Body of pancreas (tissue), 4 donors: ENCODE measurements around the gene STRIP2. TPM values are rescaled to one million over a fixed set of nuclear protein-coding genes. Genes with fewer than 3 reads are reported as not detected.

Experiments
- ATAC-seq: fragments of 150-250 bp; one replicate; pipeline ENCODE4 v1.9.1; 2016
- DNase-seq, 4 donors: peaks; one replicate each; pipeline ENCODE4 v3.0.0-alpha.2; 2019
- H3K27ac ChIP-seq, 4 donors: fragments of 200-600 bp; sonication (generic); 1 replicate in 3 of 4; 2 replicates in 1 of 4; pipeline versions ENCODE4 v1.5.1 to v1.6.1; 2016 to 2019; ENCODE audit warnings: mild to moderate bottlenecking in 1 of 4, mixed read lengths in 1 of 4, moderate library complexity in 1 of 4
- H3K27me3 ChIP-seq, 2 donors: fragments of 200-600 bp; sonication (generic); one replicate each; pipeline ENCODE4 v1.6.0; 2016; ENCODE audit warnings: mild to moderate bottlenecking in 1 of 2
- H3K36me3 ChIP-seq, 2 donors: fragments of 200-600 bp; sonication (generic); replicated peaks in 1 of 2; 2 replicates each; pipeline ENCODE4 v1.5.1; 2016; ENCODE audit warnings: low read depth in 2 of 2; ENCODE audit not compliant: insufficient read depth in 1 of 2
- H3K4me1 ChIP-seq: fragments of 200-600 bp; sonication (generic); one replicate; pipeline ENCODE4 v1.6.0; 2016
- H3K4me3 ChIP-seq, 2 donors: fragments of 200-600 bp; sonication (generic); 1 replicate in 1 of 2; 2 replicates in 1 of 2; pipeline ENCODE4 v1.5.1; 2016 to 2019
- H3K9me3 ChIP-seq, 3 donors: fragments of 200-600 bp; sonication (generic); 1 replicate in 2 of 3; 2 replicates in 1 of 3; pipeline ENCODE4 v1.5.1; 2016
- POLR2A ChIP-seq, 3 donors: fragments of 450-650 bp; IDR thresholded peaks; one replicate each; pipeline ENCODE4 v1.6.1; 2016; ENCODE audit warnings: antibody characterized with exemption in 3 of 3, mild to moderate bottlenecking in 2 of 3
- WGBS, 2 donors: methylation state at CpG; one replicate each; pipeline ENCODE4 v1.1.5; 2017; 5-methylcytosine and 5-hydroxymethylcytosine counted together
- intact Hi-C: fragments of 100-400 bp; cut with DNase I; formaldehyde crosslinking; loops from one replicate; pipeline ENCODE4 v1.15.1; 2023
- total RNA-seq, 2 donors: library from RNA; depleted of rRNA; stranded (reverse); fragments of >200 nt; gene quantifications; one replicate each; pipeline ENCODE4 v1.1.0, GENCODE V29; 2016
- TF ChIP-seq, protein P1 (sequence below), 7 experiments: fragments of 450-650 bp in 4 of 7; fragments of 200-600 bp in 3 of 7; sonication (generic) in 3 of 7; IDR thresholded peaks; one replicate each; pipeline ENCODE4 v1.5.1; 2016 to 2019; ENCODE audit warnings: antibody characterized with exemption in 7 of 7

The STRIP2 gene, protein sequence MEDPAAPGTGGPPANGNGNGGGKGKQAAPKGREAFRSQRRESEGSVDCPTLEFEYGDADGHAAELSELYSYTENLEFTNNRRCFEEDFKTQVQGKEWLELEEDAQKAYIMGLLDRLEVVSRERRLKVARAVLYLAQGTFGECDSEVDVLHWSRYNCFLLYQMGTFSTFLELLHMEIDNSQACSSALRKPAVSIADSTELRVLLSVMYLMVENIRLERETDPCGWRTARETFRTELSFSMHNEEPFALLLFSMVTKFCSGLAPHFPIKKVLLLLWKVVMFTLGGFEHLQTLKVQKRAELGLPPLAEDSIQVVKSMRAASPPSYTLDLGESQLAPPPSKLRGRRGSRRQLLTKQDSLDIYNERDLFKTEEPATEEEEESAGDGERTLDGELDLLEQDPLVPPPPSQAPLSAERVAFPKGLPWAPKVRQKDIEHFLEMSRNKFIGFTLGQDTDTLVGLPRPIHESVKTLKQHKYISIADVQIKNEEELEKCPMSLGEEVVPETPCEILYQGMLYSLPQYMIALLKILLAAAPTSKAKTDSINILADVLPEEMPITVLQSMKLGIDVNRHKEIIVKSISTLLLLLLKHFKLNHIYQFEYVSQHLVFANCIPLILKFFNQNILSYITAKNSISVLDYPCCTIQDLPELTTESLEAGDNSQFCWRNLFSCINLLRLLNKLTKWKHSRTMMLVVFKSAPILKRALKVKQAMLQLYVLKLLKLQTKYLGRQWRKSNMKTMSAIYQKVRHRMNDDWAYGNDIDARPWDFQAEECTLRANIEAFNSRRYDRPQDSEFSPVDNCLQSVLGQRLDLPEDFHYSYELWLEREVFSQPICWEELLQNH
- under 1 TPM in 1 of 2 donors, not detected in 1; 0.26 TPM for total RNA-seq

- Histone ChIP-seq H3K27me3 (no peaks in the 10 kb centered on the region), H3K36me3 (no peaks in the 10 kb centered on the region), H3K27ac (peak within 1 kb of the TSS in 3 of 4 donors; percentile 24 to 43 (median 27)), H3K9me3 (no peaks in the 10 kb centered on the region), H3K4me1 (peaks cover 17% of the 10 kb centered on the region), H3K4me3 (peak within 1 kb of the TSS; percentile 58 to 66)
- TF ChIP-seq POLR2A (IDR thresholded peaks at IDR 0.05), result peak in 2 of 3 donors; percentile 25 to 39
- TF ChIP-seq, protein P1, sequence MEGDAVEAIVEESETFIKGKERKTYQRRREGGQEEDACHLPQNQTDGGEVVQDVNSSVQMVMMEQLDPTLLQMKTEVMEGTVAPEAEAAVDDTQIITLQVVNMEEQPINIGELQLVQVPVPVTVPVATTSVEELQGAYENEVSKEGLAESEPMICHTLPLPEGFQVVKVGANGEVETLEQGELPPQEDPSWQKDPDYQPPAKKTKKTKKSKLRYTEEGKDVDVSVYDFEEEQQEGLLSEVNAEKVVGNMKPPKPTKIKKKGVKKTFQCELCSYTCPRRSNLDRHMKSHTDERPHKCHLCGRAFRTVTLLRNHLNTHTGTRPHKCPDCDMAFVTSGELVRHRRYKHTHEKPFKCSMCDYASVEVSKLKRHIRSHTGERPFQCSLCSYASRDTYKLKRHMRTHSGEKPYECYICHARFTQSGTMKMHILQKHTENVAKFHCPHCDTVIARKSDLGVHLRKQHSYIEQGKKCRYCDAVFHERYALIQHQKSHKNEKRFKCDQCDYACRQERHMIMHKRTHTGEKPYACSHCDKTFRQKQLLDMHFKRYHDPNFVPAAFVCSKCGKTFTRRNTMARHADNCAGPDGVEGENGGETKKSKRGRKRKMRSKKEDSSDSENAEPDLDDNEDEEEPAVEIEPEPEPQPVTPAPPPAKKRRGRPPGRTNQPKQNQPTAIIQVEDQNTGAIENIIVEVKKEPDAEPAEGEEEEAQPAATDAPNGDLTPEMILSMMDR (IDR thresholded peaks at IDR 0.05), result peak in 3 of 7 experiments; percentile 17 to 23 (median 22)
- ATAC-seq (peak; percentile 96), DNase-seq (peak; percentile 89 to 96 (median 90))
- 0 to 1% methylated on average over 23 to 73 of the region's 75 CpGs for WGBS, 2 donors
- intact Hi-C loops, result no loop called here
Measured at GRCh38 chr7:129433847-129434674, at the start of gene STRIP2. STRIP2 (plus strand) TSS chr7:129434432; CDS start chr7:129434473, 41 bp downstream.

DNA sequence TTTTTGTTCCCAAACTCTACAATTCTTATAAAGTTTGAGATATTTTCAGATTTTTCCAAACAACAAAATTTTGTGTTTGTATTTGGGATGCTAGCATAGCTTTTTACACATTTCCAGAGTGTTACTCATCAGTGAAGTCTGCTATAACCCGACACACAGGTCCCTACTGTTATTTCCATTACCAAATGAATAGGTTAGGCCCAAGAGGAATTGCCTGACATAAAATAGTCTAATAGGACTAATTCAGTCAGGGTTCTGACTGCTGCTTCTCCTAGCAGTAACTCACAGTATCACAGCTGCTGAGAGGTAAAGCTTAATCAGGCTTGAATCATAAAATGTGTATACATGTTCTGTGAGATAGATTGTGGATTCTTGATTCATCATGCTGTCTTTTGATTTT lies 49.1 kb upstream of the STRIP2 start:
- TF ChIP-seq, protein P1 (IDR thresholded peaks at IDR 0.05), result no peak
- no peak for TF ChIP-seq POLR2A (IDR thresholded peaks at IDR 0.05)
- H3K36me3 ChIP-seq, result peaks cover 0 to under 1% of the 10 kb centered on the region in 2 donors
- DNase-seq (no peak), ATAC-seq (no peak)
- intact Hi-C loops, result no loop called here
- H3K27ac ChIP-seq, result no peak overlapping the region
- peaks cover 5% of the 10 kb centered on the region for H3K4me1 ChIP-seq
- 87 to 88% methylated on average over 1 of the region's 1 CpG for WGBS, 2 donors
- H3K4me3 ChIP-seq, result no peak overlapping the region
- H3K27me3 ChIP-seq, result no peaks in the 10 kb centered on the region
- H3K9me3 ChIP-seq, result no peaks in the 10 kb centered on the region

DNA sequence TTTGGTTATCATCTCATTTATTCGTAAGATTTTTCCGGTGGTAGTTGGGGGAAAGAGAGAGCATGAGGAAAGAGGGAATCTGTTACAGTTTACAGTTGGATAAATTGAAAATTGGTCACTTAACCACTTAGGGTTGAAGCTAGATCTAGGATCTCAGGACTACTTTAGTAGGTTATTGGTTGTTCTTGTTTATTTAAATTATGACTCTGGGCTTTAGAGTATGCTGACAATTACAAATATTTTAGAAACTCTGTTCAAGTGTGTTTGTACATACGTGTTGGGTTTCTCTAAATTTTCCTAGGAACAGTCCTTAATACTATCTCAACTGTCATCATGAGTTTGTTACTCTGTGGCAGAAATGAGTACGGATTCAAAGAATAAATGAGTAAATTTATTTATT lies 48.6 kb upstream of the STRIP2 start:
- H3K27ac ChIP-seq, result no peak overlapping the region
- H3K36me3 ChIP-seq, result peaks cover 0 to 2% of the 10 kb centered on the region in 2 donors
- intact Hi-C loops, result no loop called here
- no peaks in the 10 kb centered on the region for H3K9me3 ChIP-seq
- ATAC-seq (no peak), DNase-seq (no peak)
- peaks cover 5% of the 10 kb centered on the region for H3K4me1 ChIP-seq
- TF ChIP-seq, protein P1 (IDR thresholded peaks at IDR 0.05), result no peak
- TF ChIP-seq POLR2A (IDR thresholded peaks at IDR 0.05), result no peak
- 94 to 95% methylated on average over 4 of the region's 4 CpGs for WGBS, 2 donors
- H3K4me3 ChIP-seq, result no peak overlapping the region
- H3K27me3 ChIP-seq, result no peaks in the 10 kb centered on the region

DNA sequence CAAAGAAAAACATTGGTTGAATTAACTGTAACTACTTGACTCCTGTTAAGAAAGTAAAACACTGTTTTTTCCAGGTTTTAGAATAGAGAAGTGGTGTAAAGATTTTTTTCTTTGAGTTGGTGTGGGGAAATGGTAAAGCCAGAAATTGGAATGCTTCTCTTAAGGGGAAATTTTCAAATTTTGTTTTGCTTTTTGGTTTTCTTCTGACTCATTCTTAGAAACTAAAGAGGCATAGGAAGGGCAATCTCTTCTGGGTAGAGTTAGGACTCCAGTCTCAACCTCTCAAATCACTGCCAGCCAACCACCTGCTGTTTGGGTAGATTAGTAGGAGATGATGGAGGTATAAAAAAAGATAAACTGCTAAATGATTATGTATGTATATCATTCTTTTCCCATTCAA lies 47.7 kb upstream of the STRIP2 start:
- Histone ChIP-seq H3K27me3 (no peaks in the 10 kb centered on the region), H3K27ac (no peak overlapping the region), H3K4me1 (peaks cover 5% of the 10 kb centered on the region), H3K9me3 (no peaks in the 10 kb centered on the region), H3K36me3 (peaks cover 0 to 2% of the 10 kb centered on the region in 2 donors), H3K4me3 (no peak overlapping the region)
- intact Hi-C loops, result no loop called here
- ATAC-seq, result no peak
- no peak for DNase-seq
- TF ChIP-seq, protein P1 (IDR thresholded peaks at IDR 0.05), result no peak
